ENCODE results near the gene SNAPC1.

The SNAPC1 gene

GRCh38 chr14:61805451-61805850, 43.2 kb downstream of the SNAPC1 start:
- no peak for DNase-seq (ENCODE audit: low spot score)
- no peak for TF ChIP-seq CTCF (IDR thresholded peaks at IDR 0.05)

GRCh38 chr14:61811882-61812346, 49.7 kb downstream of the SNAPC1 start:
- TF ChIP-seq CTCF (IDR thresholded peaks at IDR 0.05), result no peak
- H3K4me3 ChIP-seq, result no peak overlapping the region
- no peak overlapping the region for H3K27ac ChIP-seq
- DNase-seq (ENCODE audit: low spot score), result no peak

More at GRCh38 chr14:61805451-61805850, 43.2 kb downstream of the SNAPC1 start:
- H3K4me3 ChIP-seq, result no peak overlapping the region
- H3K27ac ChIP-seq, result no peak overlapping the region

- DNase-seq (ENCODE audit: low spot score), result no peak
- TF ChIP-seq CTCF (IDR thresholded peaks at IDR 0.05), result no peak
- Histone ChIP-seq H3K27ac (no peak within 1 kb of the TSS), H3K4me3 (peak within 1 kb of the TSS; percentile 64)
Observed at GRCh38 chr14:61812347-61813095, 50.3 kb downstream of the SNAPC1 start, which contains the start of gene SYT16. Gene SYT16, plus strand, starts transcription at chr14:61812703.

GRCh38 chr14:61813096-61813606, 50.9 kb downstream of the SNAPC1 start:
- DNase-seq (ENCODE audit: low spot score), result no peak
- TF ChIP-seq CTCF (IDR thresholded peaks at IDR 0.05), result no peak
- Histone ChIP-seq H3K27ac (no peak overlapping the region), H3K4me3 (peak overlapping the region; percentile 64)

- no peak overlapping the region for H3K27ac ChIP-seq
- no peak for TF ChIP-seq CTCF (IDR thresholded peaks at IDR 0.05)
- no peak for DNase-seq (ENCODE audit: low spot score)
- no peak overlapping the region for H3K4me3 ChIP-seq
Observed at GRCh38 chr14:61822458-61822857, 60.2 kb downstream of the SNAPC1 start.

GRCh38 chr14:61832783-61833182, 70.6 kb downstream of the SNAPC1 start:
- no peak for DNase-seq (ENCODE audit: low spot score)
- Histone ChIP-seq H3K4me3 (no peak overlapping the region), H3K27ac (no peak overlapping the region)
- no peak for TF ChIP-seq CTCF (IDR thresholded peaks at IDR 0.05)

GRCh38 chr14:61836184-61836583, 74.0 kb downstream of the SNAPC1 start:
- Histone ChIP-seq H3K4me3 (no peak overlapping the region), H3K27ac (no peak overlapping the region)
- DNase-seq (ENCODE audit: low spot score), result no peak
- TF ChIP-seq CTCF (IDR thresholded peaks at IDR 0.05), result no peak
